Measurements from ENCODE around the gene COL9A1. TPM values are rescaled to one million over a fixed set of nuclear protein-coding genes. Genes with fewer than 3 reads are reported as not detected.

The COL9A1 gene
- polyA plus RNA-seq, 2 of the 4 experiments (the other 2 are of a cell fraction), result 0.03 TPM; not detected in 1

DNA sequence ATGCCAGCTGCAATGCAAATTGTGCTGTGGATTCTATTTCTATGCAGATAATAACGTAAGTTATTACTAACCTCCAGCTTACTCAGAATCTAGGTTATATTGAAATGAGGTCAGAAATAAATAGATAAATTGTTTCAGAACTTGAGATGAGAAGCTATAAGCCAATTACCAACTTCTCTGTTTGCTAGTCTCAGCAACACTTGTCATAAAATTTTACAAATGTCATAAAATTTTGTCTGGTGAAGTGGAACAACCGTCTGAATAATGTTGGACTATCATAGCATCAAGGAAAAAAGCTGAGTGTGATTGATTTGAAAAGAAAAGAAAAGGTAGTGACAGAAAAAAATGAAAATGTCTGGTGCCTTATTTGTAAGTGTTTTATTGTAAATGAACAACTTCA lies 36.7 kb downstream of the COL9A1 start:
- no peak overlapping the region for H3K4me3 ChIP-seq
- DNase-seq (ENCODE audit: low read depth in 1 of 2, low spot score in 1 of 2), result no peak
- H3K4me1 ChIP-seq, result no peaks in the 10 kb centered on the region
- no peaks in the 10 kb centered on the region for H3K9me3 ChIP-seq
- ChIA-PET POLR2A (no interaction called here), CTCF (no interaction called here)
- TF ChIP-seq TP53 (CRISPR knock-in tag; IDR thresholded peaks at IDR 0.05), result no peak
- no peak for TF ChIP-seq FOSL2 (IDR thresholded peaks at IDR 0.05)
- TF ChIP-seq FOSL2 (CRISPR knock-in tag; IDR thresholded peaks at IDR 0.05), result no peak
- ATAC-seq, result no peak
- H3K27ac ChIP-seq, result no peak overlapping the region
- WGBS (ENCODE audit: missing lambda C conversion rate), result 3% methylated on average over 2 of the region's 2 CpGs
- no peak overlapping the region for H3K4me2 ChIP-seq
- no peak for FAIRE-seq

GRCh38 chr6:70264306-70264705 lies 38.6 kb downstream of the COL9A1 start:
- CTCF ChIA-PET, result no interaction called here
- DNase-seq (ENCODE audit: low read depth in 1 of 2, low spot score in 1 of 2) (no peak), ATAC-seq (no peak), FAIRE-seq (no peak)
- Histone ChIP-seq H3K4me2 (no peak overlapping the region), H3K27ac (no peak overlapping the region), H3K4me3 (no peak overlapping the region), H3K9me3 (no peaks in the 10 kb centered on the region), H3K4me1 (no peaks in the 10 kb centered on the region)
- TF ChIP-seq HOXB5 (CRISPR knock-in tag; IDR thresholded peaks at IDR 0.05), result no peak
- TF ChIP-seq RFX5 (IDR thresholded peaks at IDR 0.05), result no peak
- no peak for TF ChIP-seq RCOR1 (IDR thresholded peaks at IDR 0.05; ENCODE audit: low read depth, low read length)
- no peak for TF ChIP-seq NR3C1 (IDR thresholded peaks at IDR 0.05)
- TF ChIP-seq, protein P1, sequence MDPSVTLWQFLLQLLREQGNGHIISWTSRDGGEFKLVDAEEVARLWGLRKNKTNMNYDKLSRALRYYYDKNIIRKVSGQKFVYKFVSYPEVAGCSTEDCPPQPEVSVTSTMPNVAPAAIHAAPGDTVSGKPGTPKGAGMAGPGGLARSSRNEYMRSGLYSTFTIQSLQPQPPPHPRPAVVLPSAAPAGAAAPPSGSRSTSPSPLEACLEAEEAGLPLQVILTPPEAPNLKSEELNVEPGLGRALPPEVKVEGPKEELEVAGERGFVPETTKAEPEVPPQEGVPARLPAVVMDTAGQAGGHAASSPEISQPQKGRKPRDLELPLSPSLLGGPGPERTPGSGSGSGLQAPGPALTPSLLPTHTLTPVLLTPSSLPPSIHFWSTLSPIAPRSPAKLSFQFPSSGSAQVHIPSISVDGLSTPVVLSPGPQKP (IDR thresholded peaks at IDR 0.05; ENCODE audit: low read depth, low read length), result no peak
- TF ChIP-seq HOXA7 (CRISPR knock-in tag; IDR thresholded peaks at IDR 0.05), result no peak
- no peak for TF ChIP-seq HEYL (CRISPR knock-in tag; IDR thresholded peaks at IDR 0.05)
- no peak for TF ChIP-seq BHLHE40 (IDR thresholded peaks at IDR 0.05; ENCODE audit: low read depth, low read length)
- no peak for TF ChIP-seq ZNF302 (CRISPR knock-in tag; IDR thresholded peaks at IDR 0.05)
- POLR2A ChIA-PET, result no interaction called here

GRCh38 chr6:70258483-70258882 lies 44.4 kb downstream of the COL9A1 start:
- POLR2A ChIA-PET, result no interaction called here
- no peak overlapping the region for H3K4me3 ChIP-seq
- no peak for ATAC-seq
- no peak for FAIRE-seq
- DNase-seq (ENCODE audit: low read depth in 1 of 2, low spot score in 1 of 2), result no peak
- H3K27ac ChIP-seq, result no peak overlapping the region
- CTCF ChIA-PET, result no interaction called here
- no peak overlapping the region for H3K4me2 ChIP-seq
- 0% methylated on average over 1 of the region's 1 CpG for WGBS (ENCODE audit: missing lambda C conversion rate)
- TF ChIP-seq HOXB13 (CRISPR knock-in tag; IDR thresholded peaks at IDR 0.05; ENCODE audit: low read depth) (no peak), CBX2 (IDR thresholded peaks at IDR 0.05; ENCODE audit: borderline replicate concordance, low read depth) (no peak), EP300 (IDR thresholded peaks at IDR 0.05) (no peak), HOXA7 (CRISPR knock-in tag; IDR thresholded peaks at IDR 0.05) (no peak), FOSL2 (IDR thresholded peaks at IDR 0.05) (no peak), FOSL2 (CRISPR knock-in tag; IDR thresholded peaks at IDR 0.05) (no peak), BCL3 (IDR thresholded peaks at IDR 0.05) (no peak), BHLHE40 (IDR thresholded peaks at IDR 0.05; ENCODE audit: low read depth, low read length) (no peak), GATA3 (IDR thresholded peaks at IDR 0.05; ENCODE audit: borderline replicate concordance) (no peak), MYC (IDR thresholded peaks at IDR 0.05; ENCODE audit: borderline replicate concordance, low read length) (no peak), EHMT2 (IDR thresholded peaks at IDR 0.05; ENCODE audit: low read depth) (no peak), PHF8 (IDR thresholded peaks at IDR 0.05; ENCODE audit: borderline replicate concordance, low read depth) (no peak)
- TF ChIP-seq, protein P2, sequence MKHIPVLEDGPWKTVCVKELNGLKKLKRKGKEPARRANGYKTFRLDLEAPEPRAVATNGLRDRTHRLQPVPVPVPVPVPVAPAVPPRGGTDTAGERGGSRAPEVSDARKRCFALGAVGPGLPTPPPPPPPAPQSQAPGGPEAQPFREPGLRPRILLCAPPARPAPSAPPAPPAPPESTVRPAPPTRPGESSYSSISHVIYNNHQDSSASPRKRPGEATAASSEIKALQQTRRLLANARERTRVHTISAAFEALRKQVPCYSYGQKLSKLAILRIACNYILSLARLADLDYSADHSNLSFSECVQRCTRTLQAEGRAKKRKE (CRISPR knock-in tag; IDR thresholded peaks at IDR 0.05; ENCODE audit: low read depth), result no peak
- TF ChIP-seq, protein P1 (IDR thresholded peaks at IDR 0.05; ENCODE audit: low read depth, low read length), result no peak
- H3K9me3 ChIP-seq, result no peaks in the 10 kb centered on the region
- no peaks in the 10 kb centered on the region for H3K4me1 ChIP-seq
